GM12873 (cell line): ENCODE data around the gene CCDC159.

ENCODE experiments used
- CTCF ChIP-seq: IDR thresholded peaks from 2 replicates; pipeline ENCODE4 v1.5.1; 2012; ENCODE audit warnings: low read depth, mild to moderate bottlenecking, moderate library complexity, low read length, control low read depth; ENCODE audit not compliant: insufficient read depth; ENCODE audit errors: missing control alignments

CCDC159 gene

GRCh38 chr19:11377237-11377636 lies 30.9 kb downstream of the CCDC159 start:
- TF ChIP-seq CTCF = no peak

GRCh38 chr19:11377756-11378155 lies 31.4 kb downstream of the CCDC159 start:
- no peak for TF ChIP-seq CTCF

GRCh38 chr19:11378319-11379189 lies 32.2 kb downstream of the CCDC159 start:
- TF ChIP-seq CTCF = peak; percentile 79

- TF ChIP-seq CTCF = no peak
Measured at GRCh38 chr19:11379857-11380350, 33.6 kb downstream of the CCDC159 start.

GRCh38 chr19:11380653-11381537 lies 34.6 kb downstream of the CCDC159 start:
- peak; percentile 77 for TF ChIP-seq CTCF

- peak; percentile 76 for TF ChIP-seq CTCF
Measured at GRCh38 chr19:11382898-11383705, 36.8 kb downstream of the CCDC159 start.

- TF ChIP-seq CTCF = no peak
Measured at GRCh38 chr19:11383706-11384048, 37.4 kb downstream of the CCDC159 start.
